HCT116 (cell line): ENCODE data around the gene NOXA1. TPM values are rescaled to one million over a fixed set of nuclear protein-coding genes. Genes with fewer than 3 reads are reported as not detected.

Experiments used
- ATAC-seq: fragments of 200-7000 bp; cut with Tn5 transposase; 2 replicates; pipeline ENCODE4 v1.9.1; 2020; ENCODE audit warnings: mild to moderate bottlenecking, moderate library complexity
- BruUV-seq: library from RNA; stranded (reverse); fragments of 400-500 nt; replicated peaks from 2 replicates; lab custom pipeline; 2021; lab: Mats Ljungman, UMichigan
- CTCF ChIA-PET: fragments of 300-600 bp; sonication (Branson Sonifier 250); formaldehyde crosslinking; loops from one replicate; lab custom pipeline; 2021; ENCODE audit warnings: antibody characterized with exemption; lab: Charles Lee
- POLR2A ChIA-PET: fragments of 300-600, 350-600 bp; sonication (Branson Sonifier 250); formaldehyde crosslinking; loops from one replicate; lab custom pipeline; 2021; ENCODE audit warnings: antibody characterized with exemption; lab: Charles Lee
- RAD21 ChIA-PET, 2 experiments: fragments of 300-600 bp; sonication (Branson Sonifier 250); formaldehyde crosslinking; loops; one replicate each; lab custom pipeline; 2023; ENCODE audit warnings: low total read pairs in 2 of 2; ENCODE audit not compliant: uncharacterized antibody in 2 of 2, unreplicated experiment in 2 of 2, low non-redundant PET in 1 of 2; lab: Charles Lee
- DNase-seq: peaks from one replicate; pipeline ENCODE4 v3.0.0-alpha.2; 2010; ENCODE audit warnings: low read depth, low spot score
- H2AFZ ChIP-seq: fragments of 200-600 bp; shearing (Covaris generic), sonication (generic); 2 replicates; pipeline ENCODE4 v1.6.1; 2017; ENCODE audit warnings: low read depth, mixed run types, mixed read lengths, antibody characterized with exemption, low read length; ENCODE audit not compliant: poor library complexity, severe bottlenecking
- H3K27ac ChIP-seq: 2 replicates; pipeline ENCODE4 v1.5.1; 2012; ENCODE audit warnings: low read depth, low read length
- H3K27me3 ChIP-seq: fragments of 200-600 bp; sonication (generic); 2 replicates; pipeline ENCODE4 v1.6.1; 2016; ENCODE audit warnings: mixed run types, low read length, mixed read lengths; ENCODE audit not compliant: insufficient read depth
- H3K36me3 ChIP-seq, 2 experiments: fragments of 200-500 bp in 1 of 2; fragments of 200-600 bp in 1 of 2; sonication (Bioruptor generic) in 1 of 2; sonication (generic) in 1 of 2; 2 replicates each; pipeline versions ENCODE4 v1.5.1 to v1.6.1; 2014 to 2016; ENCODE audit warnings: low read length in 2 of 2, inconsistent platforms in 1 of 2, mixed read lengths in 1 of 2, mixed run types in 1 of 2; ENCODE audit not compliant: insufficient read depth in 2 of 2, control insufficient read depth in 1 of 2
- H3K4me1 ChIP-seq, 2 experiments: fragments of 200-600 bp in 1 of 2; sonication (generic) in 1 of 2; 2 replicates each; pipeline versions ENCODE4 v1.5.1 to v1.6.1; 2012 to 2017; ENCODE audit warnings: low read length in 2 of 2, inconsistent platforms in 1 of 2, mild to moderate bottlenecking in 1 of 2, mixed read lengths in 1 of 2, mixed run types in 1 of 2, moderate library complexity in 1 of 2; ENCODE audit not compliant: insufficient read depth in 2 of 2, control insufficient read depth in 1 of 2
- H3K4me2 ChIP-seq: fragments of 200-600 bp; sonication (generic); 2 replicates; pipeline ENCODE4 v1.6.1; 2017; ENCODE audit warnings: mixed run types, low read length, mixed read lengths
- H3K4me3 ChIP-seq, 2 experiments: fragments of 200-600 bp in 1 of 2; sonication (generic) in 1 of 2; replicated peaks in 1 of 2; 2 replicates each; pipeline ENCODE4 v1.5.1; 2011 to 2016; ENCODE audit warnings: low read length in 2 of 2, control low read depth in 1 of 2, low read depth in 1 of 2, mild to moderate bottlenecking in 1 of 2, mixed read lengths in 1 of 2, mixed run types in 1 of 2
- H3K79me2 ChIP-seq: fragments of 200-600 bp; sonication (generic); 2 replicates; pipeline ENCODE4 v1.6.1; 2017; ENCODE audit warnings: mild to moderate bottlenecking, mixed run types, low read length, moderate library complexity, mixed read lengths; ENCODE audit not compliant: insufficient read depth
- H3K9ac ChIP-seq: fragments of 200-600 bp; sonication (generic); 2 replicates; pipeline ENCODE4 v1.6.1; 2016; ENCODE audit warnings: low read length, mixed read lengths
- H3K9me2 ChIP-seq: fragments of 200-600 bp; sonication (generic), shearing (Covaris generic); 2 replicates; pipeline ENCODE4 v1.6.1; 2017; ENCODE audit warnings: mixed run types, mild to moderate bottlenecking, moderate library complexity; ENCODE audit not compliant: insufficient read depth
- H3K9me3 ChIP-seq, 2 experiments: fragments of 200-500 bp in 1 of 2; fragments of 200-600 bp in 1 of 2; sonication (Bioruptor generic) in 1 of 2; sonication (generic) in 1 of 2; 2 replicates each; pipeline ENCODE4 v1.6.1; 2014 to 2017; ENCODE audit warnings: low read length in 2 of 2, mixed read lengths in 2 of 2, inconsistent platforms in 1 of 2, low read depth in 1 of 2, mild to moderate bottlenecking in 1 of 2, mixed run types in 1 of 2, moderate library complexity in 1 of 2; ENCODE audit not compliant: control insufficient read depth in 1 of 2, insufficient read depth in 1 of 2
- H4K20me1 ChIP-seq: fragments of 200-600 bp; sonication (generic), shearing (Covaris generic); 2 replicates; pipeline ENCODE4 v1.6.1; 2017; ENCODE audit warnings: mixed run types, mild to moderate bottlenecking, moderate library complexity; ENCODE audit not compliant: insufficient read depth
- ATF3 ChIP-seq: IDR thresholded peaks from 2 replicates; pipeline ENCODE4 v1.6.1; 2012
- CEBPB ChIP-seq: IDR thresholded peaks from 2 replicates; pipeline ENCODE4 v1.6.1; 2012; ENCODE audit warnings: low read depth
- EGR1 ChIP-seq: IDR thresholded peaks from 2 replicates; pipeline ENCODE4 v1.6.1; 2012; ENCODE audit warnings: low read depth
- ELF1 ChIP-seq: IDR thresholded peaks from 2 replicates; pipeline ENCODE4 v1.6.1; 2012; ENCODE audit warnings: low read depth, borderline replicate concordance
- EZH2 ChIP-seq: fragments of 200-600 bp; sonication (generic); IDR thresholded peaks from 2 replicates; pipeline ENCODE4 v1.6.1; 2017; ENCODE audit warnings: antibody characterized with exemption, mixed run types
- EZH2phosphoT487 ChIP-seq: fragments of 200-600 bp; IDR thresholded peaks from 2 replicates; pipeline ENCODE4 v1.6.1; 2018; ENCODE audit warnings: antibody characterized with exemption, borderline replicate concordance
- FOSL1 ChIP-seq: IDR thresholded peaks from 2 replicates; pipeline ENCODE4 v1.6.1; 2012; ENCODE audit warnings: low read depth
- JUND ChIP-seq: IDR thresholded peaks from 2 replicates; pipeline ENCODE4 v1.6.1; 2012
- MAX ChIP-seq: IDR thresholded peaks from 2 replicates; pipeline ENCODE4 v1.6.1; 2012
- SIN3A ChIP-seq: IDR thresholded peaks from 2 replicates; pipeline ENCODE4 v1.6.1; 2012; ENCODE audit warnings: low read depth
- SP1 ChIP-seq: IDR thresholded peaks from 2 replicates; pipeline ENCODE4 v1.6.1; 2012; ENCODE audit warnings: low read depth
- TCF7L2 ChIP-seq: IDR thresholded peaks from 2 replicates; pipeline ENCODE4 v1.7.0; 2011; ENCODE audit warnings: borderline replicate concordance, inconsistent platforms; ENCODE audit not compliant: insufficient read depth, insufficient read length; ENCODE audit errors: extremely low read depth
- YY1 ChIP-seq: IDR thresholded peaks from 2 replicates; pipeline ENCODE4 v1.6.1; 2011; ENCODE audit warnings: low read length, low read depth, moderate library complexity, mild to moderate bottlenecking; ENCODE audit not compliant: insufficient replicate concordance; ENCODE audit errors: extremely low read depth
- ZBTB33 ChIP-seq: IDR thresholded peaks from 2 replicates; pipeline ENCODE4 v1.6.1; 2011; ENCODE audit warnings: mild to moderate bottlenecking, low read length, moderate library complexity; ENCODE audit not compliant: insufficient replicate concordance; ENCODE audit errors: extremely low read depth
- ZNF274 ChIP-seq: fragments of 200-500 bp; sonication (Bioruptor generic); IDR thresholded peaks from 2 replicates; pipeline ENCODE4 v1.6.1; 2014; ENCODE audit warnings: mild to moderate bottlenecking, low read depth, low read length, inconsistent platforms
- intact Hi-C: fragments of 100-400 bp; cut with micrococcal nuclease; formaldehyde crosslinking; loops from 2 replicates; pipeline ENCODE4 v1.10.0; 2022
- total RNA-seq: library from RNA; stranded (reverse); gene quantifications from one replicate; pipeline ENCODE4 v1.2.1, GENCODE V29; 2021; ENCODE audit not compliant: unreplicated experiment

Gene NOXA1
- total RNA-seq, 1 experiment from 2014 or later = 13.2 TPM

GRCh38 chr9:137452006-137452760 is 29.0 kb downstream of the NOXA1 start:
- Histone ChIP-seq H2AFZ (no peak overlapping the region), H3K27me3 (no peaks in the 10 kb centered on the region), H3K4me1 (peaks cover 9 to 34% of the 10 kb centered on the region in 2 experiments), H3K4me2 (no peak overlapping the region), H3K79me2 (peaks cover 30% of the 10 kb centered on the region), H3K9ac (no peak overlapping the region), H3K9me2 (no peaks in the 10 kb centered on the region), H4K20me1 (peaks cover 4% of the 10 kb centered on the region; the same call in 1 of the 2 replicates), H3K36me3 (peaks cover 16 to 47% of the 10 kb centered on the region in 2 experiments; a peak in 3 of 4 replicates), H3K4me3 (no peak overlapping the region), H3K27ac (no peak overlapping the region), H3K9me3 (no peaks in the 10 kb centered on the region)
- no TSS peak for BruUV-seq
- TF ChIP-seq EZH2phosphoT487 (no peak), CEBPB (no peak), JUND (no peak), FOSL1 (no peak), ZBTB33 (no peak), SP1 (no peak), MAX (no peak), YY1 (no peak), EZH2 (no peak), ATF3 (no peak), SIN3A (no peak), ELF1 (no peak), ZNF274 (no peak), TCF7L2 (no peak), EGR1 (no peak)
- intact Hi-C loops = no loop called here
- ATAC-seq (no peak), DNase-seq (no peak)
- ChIA-PET RAD21 (no interaction called here), CTCF (no interaction called here), POLR2A (no interaction called here)
